ENCODE data around the gene MGAT5.

The MGAT5 gene

GRCh38 chr2:134432435-134432883 is 178.6 kb downstream of the MGAT5 start:
- no peak for DNase-seq

GRCh38 chr2:134433469-134433868 is 179.6 kb downstream of the MGAT5 start:
- DNase-seq, result no peak

GRCh38 chr2:134433979-134434378 is 180.1 kb downstream of the MGAT5 start:
- no peak for DNase-seq

- no peak for DNase-seq
These were observed 181.6 kb downstream of the MGAT5 start for GRCh38 chr2:134435505-134435904.

- no peak for DNase-seq
These were observed 182.1 kb downstream of the MGAT5 start for GRCh38 chr2:134435936-134436335.

GRCh38 chr2:134436706-134437105 is 182.8 kb downstream of the MGAT5 start:
- DNase-seq, result no peak

GRCh38 chr2:134438371-134438770 is 184.5 kb downstream of the MGAT5 start:
- no peak for DNase-seq

GRCh38 chr2:134440336-134440909 is 186.6 kb downstream of the MGAT5 start:
- DNase-seq, result no peak

- no peak for DNase-seq
These were observed 187.4 kb downstream of the MGAT5 start for GRCh38 chr2:134441153-134441863.

- no peak for DNase-seq
These were observed 190.1 kb downstream of the MGAT5 start for GRCh38 chr2:134443814-134444480.

GRCh38 chr2:134445116-134445515 is 191.2 kb downstream of the MGAT5 start:
- DNase-seq, result no peak

GRCh38 chr2:134445985-134446382 is 192.1 kb downstream of the MGAT5 start:
- no peak for DNase-seq

- DNase-seq, result no peak
These were observed 192.6 kb downstream of the MGAT5 start for GRCh38 chr2:134446383-134447017.

GRCh38 chr2:134447669-134448068 is 193.8 kb downstream of the MGAT5 start:
- no peak for DNase-seq

- no peak for DNase-seq
These were observed 194.8 kb downstream of the MGAT5 start for GRCh38 chr2:134448650-134449049.

- DNase-seq, result no peak
These were observed 195.3 kb downstream of the MGAT5 start for GRCh38 chr2:134449157-134449556.

- DNase-seq, result no peak
These were observed 196.1 kb downstream of the MGAT5 start for GRCh38 chr2:134449751-134450513.

GRCh38 chr2:134451347-134451630 is 197.4 kb downstream of the MGAT5 start:
- DNase-seq, result no peak

GRCh38 chr2:134452042-134452733 is 198.3 kb downstream of the MGAT5 start:
- no peak for DNase-seq

GRCh38 chr2:134453476-134453875 is 199.6 kb downstream of the MGAT5 start:
- no peak for DNase-seq

- DNase-seq, result no peak
These were observed 200.1 kb downstream of the MGAT5 start for GRCh38 chr2:134453973-134454372.

- DNase-seq, result no peak
These were observed 200.6 kb downstream of the MGAT5 start for GRCh38 chr2:134454426-134454825.

GRCh38 chr2:134454931-134455330 is 201.1 kb downstream of the MGAT5 start:
- DNase-seq, result no peak

Measured in suppressor macrophage treated with lipopolysaccharide for 4 hours (primary cell).